H1 (cell line): Measurements from ENCODE around the gene SMAP1. TPM values are rescaled to one million over a fixed set of nuclear protein-coding genes. Genes with fewer than 3 reads are reported as not detected.

Source experiments
- CTCF ChIA-PET: fragments of 300-600 bp; sonication (Branson Sonifier 250); formaldehyde crosslinking; loops from one replicate; lab custom pipeline; 2021; ENCODE audit not compliant: partially characterized antibody; lab: Charles Lee
- POLR2A ChIA-PET: fragments of 300-600 bp; sonication (Branson Sonifier 250); formaldehyde crosslinking; loops from one replicate; lab custom pipeline; 2021; ENCODE audit warnings: inconsistent platforms; ENCODE audit not compliant: partially characterized antibody; lab: Charles Lee
- DNase-seq, 2 experiments: peaks; one replicate each; pipeline versions ENCODE4 v3.0.0 to v3.0.0-alpha.2; 2010 to 2022; ENCODE audit warnings: low spot score in 2 of 2, low read depth in 1 of 2, mixed read lengths in 1 of 2
- FAIRE-seq: peaks from 2 replicates; lab custom pipeline; 2011; peaks lifted over from hg19 to GRCh38; lab: Jason Lieb, UNC
- H2AFZ ChIP-seq: 2 replicates; pipeline ENCODE4 v1.8.1; 2012; ENCODE audit warnings: low read length, inconsistent platforms
- H2AK5ac ChIP-seq: 2 replicates; pipeline ENCODE4 v1.6.1; 2013; ENCODE audit warnings: low read depth, low read length
- H2BK120ac ChIP-seq: replicated peaks from 2 replicates; pipeline ENCODE3; 2013; ENCODE audit warnings: low read depth, low read length, inconsistent platforms
- H2BK12ac ChIP-seq: 2 replicates; pipeline ENCODE4 v1.6.1; 2013; ENCODE audit warnings: low read depth, low read length
- H2BK15ac ChIP-seq: 2 replicates; pipeline ENCODE4 v1.6.1; 2013; ENCODE audit warnings: low read length
- H2BK20ac ChIP-seq: 2 replicates; pipeline ENCODE4 v1.6.1; 2013; ENCODE audit warnings: low read length
- H2BK5ac ChIP-seq: 2 replicates; pipeline ENCODE4 v1.6.1; 2013; ENCODE audit warnings: low read depth, low read length
- H3K14ac ChIP-seq: 2 replicates; pipeline ENCODE4 v1.6.1; 2013; ENCODE audit warnings: inconsistent platforms; ENCODE audit not compliant: insufficient read length
- H3K18ac ChIP-seq: 2 replicates; pipeline ENCODE4 v1.6.1; 2013; ENCODE audit warnings: low read length; ENCODE audit errors: extremely low read depth
- H3K23ac ChIP-seq: 2 replicates; pipeline ENCODE4 v1.6.1; 2013; ENCODE audit warnings: inconsistent platforms; ENCODE audit not compliant: insufficient read length
- H3K23me2 ChIP-seq: 2 replicates; pipeline ENCODE4 v1.6.1; 2013; ENCODE audit warnings: low read depth, low read length
- H3K27ac ChIP-seq: 2 replicates; pipeline ENCODE4 v1.6.1; 2011; ENCODE audit warnings: low read depth, low read length, inconsistent platforms
- H3K27me3 ChIP-seq, 4 experiments: replicated peaks in 1 of 4; 1 replicate in 1 of 4; 2 replicates in 3 of 4; pipeline versions ENCODE4 v1.6.1 to v1.8.1; 2011 to 2013; ENCODE audit warnings: low read length in 3 of 4, mild to moderate bottlenecking in 3 of 4, inconsistent platforms in 2 of 4, mixed read lengths in 2 of 4, moderate library complexity in 1 of 4; ENCODE audit not compliant: control insufficient read depth in 3 of 4, insufficient read depth in 3 of 4; ENCODE audit errors: extremely low read depth in 1 of 4
- H3K36me3 ChIP-seq, 4 experiments: 2 replicates each; pipeline versions ENCODE4 v1.6.1 to v1.8.1; 2011 to 2013; ENCODE audit warnings: mild to moderate bottlenecking in 4 of 4, low read length in 3 of 4, moderate library complexity in 2 of 4, control low read depth in 1 of 4, inconsistent platforms in 1 of 4; ENCODE audit not compliant: insufficient read depth in 4 of 4, control insufficient read depth in 2 of 4
- H3K4ac ChIP-seq: replicated peaks from 2 replicates; pipeline ENCODE3; 2013; ENCODE audit warnings: low read length, low read depth, mixed read lengths, inconsistent platforms; ENCODE audit not compliant: insufficient read length
- H3K4me1 ChIP-seq, 4 experiments: replicated peaks in 1 of 4; 1 replicate in 1 of 4; 2 replicates in 3 of 4; pipeline versions ENCODE4 v1.6.1 to v1.8.1; 2011 to 2013; ENCODE audit warnings: low read length in 3 of 4, inconsistent platforms in 2 of 4, mixed read lengths in 1 of 4; ENCODE audit not compliant: insufficient read depth in 4 of 4, control insufficient read depth in 3 of 4
- H3K4me2 ChIP-seq, 2 experiments: 2 replicates each; pipeline versions ENCODE4 v1.6.1 to v1.8.1; 2011 to 2013; ENCODE audit warnings: low read depth in 2 of 2, low read length in 2 of 2, control low read depth in 1 of 2, inconsistent platforms in 1 of 2, mild to moderate bottlenecking in 1 of 2; ENCODE audit not compliant: insufficient read depth in 1 of 2
- H3K4me3 ChIP-seq, 4 experiments: fragments of 200-600, 300-600 bp in 1 of 4; sonication (generic), shearing (Covaris generic), sonication (Bioruptor Twin) in 1 of 4; 2 replicates each; pipeline versions ENCODE4 v1.5.1 to v1.8.1; 2011 to 2016; ENCODE audit warnings: low read length in 4 of 4, low read depth in 3 of 4, control low read depth in 2 of 4, inconsistent platforms in 2 of 4, mild to moderate bottlenecking in 2 of 4, mixed read lengths in 1 of 4, moderate library complexity in 1 of 4; ENCODE audit not compliant: insufficient read depth in 2 of 4; ENCODE audit errors: extremely low read depth in 1 of 4
- H3K56ac ChIP-seq: replicated peaks from 2 replicates; pipeline ENCODE3; 2013; ENCODE audit warnings: low read depth, mild to moderate bottlenecking, mixed read lengths, low read length, inconsistent platforms; ENCODE audit not compliant: insufficient read length
- H3K79me1 ChIP-seq: 2 replicates; pipeline ENCODE4 v1.6.1; 2013; ENCODE audit warnings: low read depth, low read length, control low read depth
- H3K79me2 ChIP-seq, 2 experiments: 2 replicates each; pipeline versions ENCODE4 v1.6.1 to v1.8.1; 2012 to 2013; ENCODE audit warnings: low read length in 2 of 2, mild to moderate bottlenecking in 2 of 2, inconsistent platforms in 1 of 2; ENCODE audit not compliant: insufficient read depth in 2 of 2, control insufficient read depth in 1 of 2
- H3K9ac ChIP-seq, 4 experiments: replicated peaks in 1 of 4; 1 replicate in 1 of 4; 2 replicates in 3 of 4; pipeline versions ENCODE4 v1.6.1 to v1.8.1; 2011 to 2013; ENCODE audit warnings: low read depth in 3 of 4, low read length in 3 of 4, control low read depth in 2 of 4, mild to moderate bottlenecking in 2 of 4, moderate library complexity in 2 of 4, inconsistent platforms in 1 of 4; ENCODE audit errors: extremely low read depth in 1 of 4
- H3K9me3 ChIP-seq, 2 experiments: 2 replicates each; pipeline versions ENCODE4 v1.6.1 to v1.8.1; 2012 to 2013; ENCODE audit warnings: mild to moderate bottlenecking in 2 of 2, moderate library complexity in 2 of 2, control low read depth in 1 of 2, inconsistent platforms in 1 of 2, low read depth in 1 of 2, low read length in 1 of 2, mixed read lengths in 1 of 2; ENCODE audit not compliant: insufficient read depth in 2 of 2
- H4K20me1 ChIP-seq, 2 experiments: replicated peaks in 1 of 2; 2 replicates each; pipeline versions ENCODE3 to v1.8.1; 2011 to 2013; ENCODE audit warnings: inconsistent platforms in 2 of 2, low read length in 2 of 2, mild to moderate bottlenecking in 1 of 2; ENCODE audit not compliant: insufficient read depth in 2 of 2, control insufficient read depth in 1 of 2
- H4K5ac ChIP-seq: 2 replicates; pipeline ENCODE4 v1.6.1; 2013; ENCODE audit warnings: low read length, low read depth, mixed read lengths, inconsistent platforms; ENCODE audit not compliant: insufficient read length
- H4K8ac ChIP-seq: 2 replicates; pipeline ENCODE4 v1.8.0; 2013; ENCODE audit warnings: mild to moderate bottlenecking, moderate library complexity, low read length, inconsistent platforms; ENCODE audit not compliant: insufficient read depth; ENCODE audit errors: extremely low read depth
- H4K91ac ChIP-seq: replicated peaks from 2 replicates; pipeline ENCODE3; 2013; ENCODE audit warnings: low read length, mixed read lengths, inconsistent platforms; ENCODE audit not compliant: insufficient read length
- BACH1 ChIP-seq: IDR thresholded peaks from 2 replicates; pipeline ENCODE4 v1.6.1; 2012; ENCODE audit warnings: low read length, improper control_type of control experiment
- BCL11A ChIP-seq, 2 experiments: IDR thresholded peaks; one replicate each; pipeline ENCODE4 v1.6.1; 2011; ENCODE audit warnings: low read depth in 2 of 2, low read length in 2 of 2, mild to moderate bottlenecking in 2 of 2
- CHD1 ChIP-seq: IDR thresholded peaks from 2 replicates; pipeline ENCODE4 v1.6.1; 2012; ENCODE audit warnings: low read depth, low read length, improper control_type of control experiment
- GTF2F1 ChIP-seq: IDR thresholded peaks from 2 replicates; pipeline ENCODE4 v1.6.1; 2012; ENCODE audit warnings: low read depth, low read length, improper control_type of control experiment, borderline replicate concordance
- HDAC2 ChIP-seq, 2 experiments: fragments of 300-600 bp in 1 of 2; sonication (generic) in 1 of 2; IDR thresholded peaks; 2 replicates each; pipeline ENCODE4 v1.6.1; 2011 to 2012; ENCODE audit warnings: low read depth in 2 of 2, low read length in 2 of 2, mild to moderate bottlenecking in 2 of 2, moderate library complexity in 2 of 2, borderline replicate concordance in 1 of 2, inconsistent platforms in 1 of 2
- KDM1A ChIP-seq: fragments of 200-600, 300-600 bp; sonication (generic); IDR thresholded peaks from 2 replicates; pipeline ENCODE4 v1.7.1; 2016; ENCODE audit warnings: mild to moderate bottlenecking, low read length, borderline replicate concordance
- NANOG ChIP-seq: IDR thresholded peaks from 2 replicates; pipeline ENCODE4 v1.6.1; 2011; ENCODE audit warnings: low read length, low read depth, mild to moderate bottlenecking, inconsistent platforms; ENCODE audit not compliant: insufficient read depth, poor library complexity, severe bottlenecking
- POLR2A ChIP-seq, 2 experiments: IDR thresholded peaks; 1 replicate in 1 of 2; 2 replicates in 1 of 2; pipeline ENCODE4 v1.6.1; 2011; ENCODE audit warnings: low read depth in 2 of 2, low read length in 2 of 2, mild to moderate bottlenecking in 2 of 2; ENCODE audit errors: control extremely low read depth in 1 of 2
- POU5F1 ChIP-seq: IDR thresholded peaks from 2 replicates; pipeline ENCODE4 v1.6.1; 2011; ENCODE audit warnings: low read depth, mild to moderate bottlenecking, low read length, moderate library complexity
- RBBP5 ChIP-seq: IDR thresholded peaks from 2 replicates; pipeline ENCODE4 v1.7.1; 2012; ENCODE audit warnings: low read depth, mild to moderate bottlenecking, inconsistent platforms, low read length, moderate library complexity, borderline replicate concordance
- TEAD4 ChIP-seq: IDR thresholded peaks from 2 replicates; pipeline ENCODE4 v1.6.1; 2012; ENCODE audit warnings: low read depth, low read length, inconsistent platforms, mixed read lengths
- WGBS, 2 experiments: shearing (Covaris generic) in 1 of 2; methylation state at CpG; one replicate each; pipeline versions ENCODE4 v1.1.6 to v1.1.7; 2013 to 2015; ENCODE audit warnings: low lambda C conversion rate in 2 of 2, mixed read lengths in 2 of 2, inconsistent platforms in 1 of 2, low coverage in 1 of 2, missing lambda C conversion rate in 1 of 2; ENCODE audit not compliant: insufficient replicate concordance in 2 of 2, insufficient coverage in 1 of 2, insufficient read length in 1 of 2; ENCODE audit errors: extremely low coverage in 1 of 2, missing lambda C conversion rate in 1 of 2; 5-methylcytosine and 5-hydroxymethylcytosine counted together
- polyA plus RNA-seq, 7 experiments: library from polyadenylated mRNA; depleted of rRNA in 3 of 7; stranded (reverse) in 5 of 7; unstranded in 2 of 7; fragments of >200 nt in 5 of 7; fragments of 200-250 nt in 2 of 7; gene quantifications; 1 replicate in 5 of 7; 2 replicates in 1 of 7; 4 replicates in 1 of 7; pipeline versions ENCODE4 v1.2.1 to v1.2.3, GENCODE V29; 2011 to 2013; ENCODE audit warnings: missing spikeins in 2 of 7, mixed read lengths in 2 of 7
- total RNA-seq: library from RNA; stranded (reverse); fragmentation: NEBNext Ultra II Directional; extraction: Animal tissue kit (Norgen Biotek cat#: 25700); gene quantifications from 2 replicates; pipeline ENCODE4 v1.2.1, GENCODE V29; 2021
- TF ChIP-seq, protein P1 (sequence below): IDR thresholded peaks from 2 replicates; pipeline ENCODE4 v1.6.1; 2012; ENCODE audit warnings: inconsistent platforms

SMAP1 gene
- total and polyA plus RNA-seq, 2 of the 8 experiments (the other 6 are each of a cell fraction or from before 2014, with no cell fraction given) = 18.8 to 32.4 TPM

- H3K4me1 ChIP-seq = no peaks in the 10 kb centered on the region
- H3K9me3 ChIP-seq = no peaks in the 10 kb centered on the region
- H3K18ac ChIP-seq = no peak overlapping the region
- H2BK15ac ChIP-seq = no peak overlapping the region
- no peak overlapping the region for H3K56ac ChIP-seq
- POLR2A ChIA-PET = interaction anchor here (0.6 to 0.8 kb wide), 2 partner anchors 18 to 86 kb away, joined by 3 read pairs; no protein-coding TSS in a partner anchor
- H2AK5ac ChIP-seq = no peak overlapping the region
- no peak overlapping the region for H4K5ac ChIP-seq
- no peak overlapping the region for H4K8ac ChIP-seq
- H4K20me1 ChIP-seq = no peaks in the 10 kb centered on the region
- no peak overlapping the region for H2BK20ac ChIP-seq
- H4K91ac ChIP-seq = no peak overlapping the region
- H2BK12ac ChIP-seq = no peak overlapping the region
- WGBS, 2 experiments = 92% methylated on average over 2 of the region's 2 CpGs; no CpG with 5 or more reads in 1 of the 2 experiments
- no peak for FAIRE-seq
- H3K27ac ChIP-seq = no peak overlapping the region
- TF ChIP-seq BCL11A (IDR thresholded peaks at IDR 0.05; ENCODE audit: low read depth in 2 of 2, low read length in 2 of 2) (no peak), KDM1A (no peak), RBBP5 (no peak), BACH1 (no peak), POLR2A (IDR thresholded peaks at IDR 0.05; ENCODE audit: control extremely low read depth in 1 of 2, low read depth in 2 of 2, low read length in 2 of 2) (no peak), TEAD4 (no peak), NANOG (no peak), HDAC2 (IDR thresholded peaks at IDR 0.05; ENCODE audit: borderline replicate concordance in 1 of 2, low read depth in 2 of 2, low read length in 2 of 2) (no peak), CHD1 (no peak), POU5F1 (no peak), GTF2F1 (no peak)
- TF ChIP-seq, protein P1, sequence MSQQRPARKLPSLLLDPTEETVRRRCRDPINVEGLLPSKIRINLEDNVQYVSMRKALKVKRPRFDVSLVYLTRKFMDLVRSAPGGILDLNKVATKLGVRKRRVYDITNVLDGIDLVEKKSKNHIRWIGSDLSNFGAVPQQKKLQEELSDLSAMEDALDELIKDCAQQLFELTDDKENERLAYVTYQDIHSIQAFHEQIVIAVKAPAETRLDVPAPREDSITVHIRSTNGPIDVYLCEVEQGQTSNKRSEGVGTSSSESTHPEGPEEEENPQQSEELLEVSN = no peak
- H3K79me2 ChIP-seq = no peaks in the 10 kb centered on the region
- H3K9ac ChIP-seq = no peak overlapping the region
- no peak overlapping the region for H2BK5ac ChIP-seq
- H2AFZ ChIP-seq = no peak overlapping the region
- no peak overlapping the region for H3K14ac ChIP-seq
- H3K79me1 ChIP-seq = no peaks in the 10 kb centered on the region
- H3K4me2 ChIP-seq = no peak overlapping the region
- H3K4me3 ChIP-seq = no peak overlapping the region
- CTCF ChIA-PET = interaction anchor here (0.8 to 1.7 kb wide), 5 partner anchors 11 to 193 kb away, joined by 3 to 4 read pairs (median 3); no protein-coding TSS in a partner anchor
- H2BK120ac ChIP-seq = no peak overlapping the region
- H3K36me3 ChIP-seq = no peaks in the 10 kb centered on the region
- no peaks in the 10 kb centered on the region for H3K23me2 ChIP-seq
- H3K27me3 ChIP-seq = no peaks in the 10 kb centered on the region
- H3K4ac ChIP-seq = no peak overlapping the region
- H3K23ac ChIP-seq = no peak overlapping the region
- no peak for DNase-seq
Observed at GRCh38 chr6:70821751-70822150, 154.1 kb downstream of the SMAP1 start.
